22Rv1 (cell line): ENCODE results near the gene GFRA1.

Experiments
- CTCF ChIP-seq: fragments of 450-650 bp; IDR thresholded peaks from 2 replicates; pipeline ENCODE4 v1.5.1; 2017; ENCODE audit warnings: mild to moderate bottlenecking
- ZFX ChIP-seq: fragments of 450-650 bp; IDR thresholded peaks from 2 replicates; pipeline ENCODE4 v1.6.1; 2017; ENCODE audit warnings: antibody characterized with exemption, borderline replicate concordance

DNA sequence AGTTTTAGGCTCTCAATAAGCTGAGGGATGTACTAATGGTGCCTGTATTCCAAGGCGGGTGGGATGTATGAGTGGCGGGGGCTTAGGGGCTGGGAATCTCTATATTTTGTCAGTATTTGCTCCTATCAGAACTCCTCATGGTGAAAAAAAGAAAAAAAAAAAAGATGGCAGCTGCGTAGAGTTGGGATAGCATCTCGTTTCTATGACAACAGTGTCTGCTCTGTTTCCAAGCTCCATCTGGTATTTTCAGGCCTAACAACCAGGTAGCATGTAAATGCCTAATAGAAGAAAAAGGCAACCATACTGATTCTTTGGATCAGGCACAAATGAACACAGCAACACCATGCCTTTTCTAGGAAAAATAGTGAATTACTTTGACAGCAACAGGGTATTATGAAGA is 39.5 kb upstream of the GFRA1 start:
- TF ChIP-seq CTCF (no peak), ZFX (no peak)
